H7 (cell line): ENCODE results near the gene TRIP10. TPM values are rescaled to one million over a fixed set of nuclear protein-coding genes. Genes with fewer than 3 reads are reported as not detected.
A peak's percentile ranks its signal among the peaks of the same experiment; 100 is the strongest.
"Not testable (repeated sequence)": the region's sequence is repeated elsewhere in the genome, so short reads cannot be mapped to it uniquely, and the experiment has no call there.

Source experiments
- DNase-seq: peaks from one replicate; pipeline ENCODE4 v3.0.0; 2012
- H3K27me3 ChIP-seq: 2 replicates; pipeline ENCODE4 v1.6.0; 2011; ENCODE audit warnings: mild to moderate bottlenecking, low read length; ENCODE audit not compliant: control insufficient read depth, insufficient read depth
- H3K36me3 ChIP-seq: replicated peaks from 2 replicates; pipeline ENCODE4 v1.5.1; 2011; ENCODE audit warnings: low read length; ENCODE audit not compliant: control insufficient read depth, insufficient read depth
- H3K4me3 ChIP-seq: 2 replicates; pipeline ENCODE4 v1.5.1; 2011; ENCODE audit warnings: low read depth, mild to moderate bottlenecking, control low read depth, low read length, moderate library complexity; ENCODE audit not compliant: insufficient read depth
- total RNA-seq: library from RNA; depleted of rRNA; stranded (reverse); fragments of >200 nt; shearing (Covaris generic); gene quantifications from 2 replicates; pipeline ENCODE4 v1.2.3, GENCODE V29; 2014; rRNA removed

The TRIP10 gene
- total RNA-seq, 1 experiment from 2014 or later, result 92.2 TPM

DNA sequence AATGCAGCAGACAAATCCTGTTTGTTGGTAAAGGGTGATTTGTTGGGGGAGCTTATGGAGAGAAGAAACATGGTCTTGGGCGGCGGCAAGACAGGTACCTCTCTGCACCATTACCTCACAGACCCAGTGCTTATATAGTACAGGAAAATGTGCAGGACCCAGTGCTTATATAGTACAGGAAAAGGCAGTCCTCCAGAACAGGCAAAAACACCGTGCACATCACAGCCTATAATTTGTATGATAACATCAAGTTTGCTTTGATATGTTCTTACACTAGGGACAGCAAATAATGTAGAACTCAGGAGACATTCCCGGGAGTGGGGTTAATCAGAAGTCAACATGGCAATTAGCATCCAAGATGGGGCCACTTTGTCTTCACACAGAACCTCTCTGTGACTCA is 53.9 kb downstream of the TRIP10 start:
- Histone ChIP-seq H3K36me3 (no peaks in the 10 kb centered on the region), H3K4me3 (no peak overlapping the region), H3K27me3 (no peaks in the 10 kb centered on the region)
- DNase-seq, result no peak

DNA sequence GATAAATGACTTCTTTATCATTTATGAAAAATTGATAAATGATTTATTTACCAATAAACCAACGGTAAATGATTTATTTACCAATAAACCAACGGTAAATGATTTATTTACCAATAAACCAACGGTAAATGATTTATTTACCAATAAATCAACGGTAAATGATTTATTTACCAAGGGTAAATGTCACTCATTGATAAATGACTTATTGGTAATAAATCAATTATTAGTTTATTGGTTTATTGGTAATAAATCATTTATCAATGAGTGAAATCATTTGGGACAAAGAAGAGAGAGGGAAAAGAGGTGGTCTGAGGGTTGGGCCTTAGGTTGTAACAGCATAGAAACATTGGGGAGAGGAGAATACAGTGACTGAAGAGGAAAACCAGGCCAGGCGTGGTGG is 54.5 kb downstream of the TRIP10 start:
- no peak for DNase-seq
- no peaks in the 10 kb centered on the region for H3K27me3 ChIP-seq
- H3K36me3 ChIP-seq, result no peaks in the 10 kb centered on the region
- no peak overlapping the region for H3K4me3 ChIP-seq

DNA sequence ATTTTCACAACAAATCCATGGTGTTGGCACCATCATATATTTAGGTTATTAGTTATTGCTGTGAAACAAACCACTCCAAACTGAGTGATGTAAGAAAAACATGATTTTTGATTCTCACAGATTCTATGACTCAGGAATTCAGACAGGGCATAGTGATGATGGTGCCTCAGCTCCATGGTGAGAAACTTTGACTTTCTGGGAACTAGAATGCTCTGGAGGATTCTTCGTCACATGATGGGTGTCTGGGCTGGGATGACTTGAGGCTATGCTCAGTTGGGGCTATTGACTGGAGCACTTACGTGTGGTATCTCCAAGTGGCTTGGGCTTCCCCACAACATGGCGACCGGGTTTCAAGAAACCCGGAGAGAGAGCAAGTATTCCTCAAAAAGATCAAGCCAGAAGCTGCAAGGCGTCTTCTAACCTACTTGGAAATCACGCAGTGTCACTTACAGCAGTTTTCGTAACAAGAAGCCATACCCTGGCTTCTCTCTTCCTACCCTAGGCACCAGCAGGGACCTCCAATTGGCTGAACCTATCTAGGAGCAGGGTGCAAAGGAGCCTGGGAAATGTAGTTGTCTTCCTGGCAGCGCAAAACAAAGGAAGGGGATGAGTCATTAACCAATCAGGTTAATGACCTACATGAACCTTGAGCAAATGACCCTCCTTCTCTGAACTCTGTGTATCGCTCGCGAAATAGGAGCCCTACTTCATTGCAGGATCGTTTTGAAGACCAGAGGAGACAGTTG is 55.4 kb downstream of the TRIP10 start:
- DNase-seq, result peak; percentile 25
- H3K36me3 ChIP-seq, result no peaks in the 10 kb centered on the region
- H3K4me3 ChIP-seq, result no peak overlapping the region
- H3K27me3 ChIP-seq, result no peaks in the 10 kb centered on the region

DNA sequence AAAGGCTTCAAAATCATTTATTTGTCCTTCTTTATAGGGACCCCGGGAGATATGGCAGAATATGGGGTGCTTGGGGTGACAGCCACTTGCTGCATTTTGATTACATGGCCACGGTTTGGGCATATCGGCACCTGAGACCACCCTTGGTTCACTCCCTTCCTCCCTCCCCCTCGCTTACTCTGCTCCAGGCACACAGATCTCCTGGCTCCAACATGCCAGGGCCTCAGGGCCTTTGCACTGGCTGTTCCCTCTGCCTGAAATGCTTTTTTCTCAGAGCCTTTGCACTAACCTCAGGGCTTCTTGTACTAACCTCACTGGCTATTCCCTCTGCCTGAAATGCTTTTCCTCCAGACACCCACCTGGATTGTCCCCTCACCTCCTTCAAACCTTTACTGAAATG is 56.8 kb downstream of the TRIP10 start:
- Histone ChIP-seq H3K36me3 (no peaks in the 10 kb centered on the region), H3K4me3 (no peak overlapping the region), H3K27me3 (no peaks in the 10 kb centered on the region)
- no peak for DNase-seq

DNA sequence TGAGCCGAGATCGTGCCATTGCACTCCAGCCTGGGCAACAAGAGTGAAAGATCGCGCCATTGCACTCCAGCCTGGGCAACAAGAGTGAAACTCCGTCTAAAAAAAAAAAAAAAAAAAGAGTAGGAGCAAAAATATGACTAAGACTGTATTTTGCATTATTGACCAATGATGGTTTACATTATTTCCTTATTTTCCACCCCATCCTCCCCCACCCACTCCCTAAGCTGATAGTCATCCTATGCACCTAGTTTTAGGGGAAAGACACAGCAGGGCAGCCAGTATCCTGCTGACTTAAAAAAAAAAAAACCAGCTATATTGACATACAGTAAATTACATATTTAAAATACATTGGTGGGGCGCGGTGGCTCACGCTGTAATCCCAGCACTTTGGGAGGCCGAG is 58.2 kb downstream of the TRIP10 start:
- no peak for DNase-seq
- no peaks in the 10 kb centered on the region for H3K36me3 ChIP-seq

DNA sequence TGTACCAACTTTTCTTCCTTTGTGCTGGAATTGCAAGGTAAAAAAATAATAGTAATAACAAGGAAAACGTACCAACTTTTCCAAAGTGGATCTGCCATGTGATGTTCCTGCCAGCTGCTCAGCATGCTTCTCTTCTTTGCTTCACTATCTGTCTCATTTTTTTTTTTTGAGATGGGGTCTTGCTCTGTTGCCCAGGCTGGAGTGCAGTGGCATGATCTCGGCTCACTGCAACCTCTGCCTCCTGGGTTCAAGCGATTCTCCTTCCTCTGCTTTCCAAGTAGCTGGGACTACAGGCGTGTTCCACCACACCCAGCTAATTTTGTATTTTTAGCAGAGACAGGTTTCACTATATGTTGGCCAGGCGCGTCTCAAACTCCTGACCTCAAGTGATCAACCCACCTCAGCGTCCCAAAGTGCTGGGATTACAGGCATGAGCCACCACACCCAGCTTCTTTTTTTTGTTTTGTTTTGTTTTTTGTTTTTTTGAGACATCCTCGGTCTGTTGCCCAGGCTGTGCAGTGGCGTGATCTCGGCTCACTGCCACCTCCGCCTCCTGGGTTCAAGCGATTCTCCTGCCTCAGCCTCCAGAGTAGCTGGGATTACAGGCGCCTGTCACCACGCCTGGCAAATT is 60.8 kb downstream of the TRIP10 start:
- not testable (repeated sequence) for H3K4me3 ChIP-seq, H3K27me3 ChIP-seq, DNase-seq, H3K36me3 ChIP-seq

More for the DNA sequence above, 58.2 kb downstream of the TRIP10 start:
- H3K4me3 ChIP-seq, result no peak overlapping the region
- no peaks in the 10 kb centered on the region for H3K27me3 ChIP-seq

DNA sequence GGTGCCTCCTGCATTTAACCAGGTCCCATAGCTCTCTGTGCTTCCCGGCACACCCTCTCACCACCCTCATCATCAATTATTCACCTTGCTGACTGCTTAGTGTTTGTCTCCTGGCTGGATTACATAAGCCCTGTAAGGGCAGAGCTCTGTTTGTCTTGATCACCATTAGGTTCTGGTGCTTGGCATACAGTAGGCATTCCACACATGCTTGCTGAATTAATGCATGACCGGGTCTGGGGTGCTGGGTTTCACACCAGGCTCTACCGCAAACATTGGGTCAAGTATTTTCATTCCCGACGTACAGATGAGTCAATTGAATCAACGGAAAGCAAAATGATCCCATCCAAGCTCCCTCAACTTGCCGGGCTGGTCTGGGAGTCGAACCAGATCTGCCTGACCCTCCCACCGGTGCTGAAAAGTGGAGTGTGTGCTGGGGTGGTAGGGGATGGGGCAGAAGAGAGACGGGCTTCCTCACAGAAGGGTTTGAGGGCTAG is 61.6 kb downstream of the TRIP10 start:
- peak overlapping the region; percentile 23 for H3K4me3 ChIP-seq
- DNase-seq, result no peak

More for the DNA sequence above, 61.6 kb downstream of the TRIP10 start:
- Histone ChIP-seq H3K36me3 (no peaks in the 10 kb centered on the region), H3K27me3 (no peaks in the 10 kb centered on the region)

Other genes starting within 250 kb of the TRIP10 start
- 1.4 and 2.9 TPM in 2 replicates for gene TUBB4A, start 237.4 kb upstream of the TRIP10 start, total RNA-seq
- 1.3 and 2.6 TPM in 2 replicates for gene TNFSF9, start 208.7 kb upstream of the TRIP10 start, total RNA-seq
- 3.6 TPM in 1 of 2 replicates, not detected in the other for gene CD70, start 148.5 kb upstream of the TRIP10 start, total RNA-seq
- 0.14 TPM in 1 of 2 replicates, not detected in the other for gene TNFSF14, start 69.5 kb upstream of the TRIP10 start, total RNA-seq
- gene C3, start 19.0 kb upstream of the TRIP10 start, total RNA-seq, result 13.4 and 20.2 TPM in 2 replicates
- 60.7 and 61.7 TPM in 2 replicates for gene GPR108, start 2.1 kb upstream of the TRIP10 start, total RNA-seq
- gene SH2D3A, start 27.8 kb downstream of the TRIP10 start, total RNA-seq, result 11.7 and 12.8 TPM in 2 replicates
- 9.5 and 13.3 TPM in 2 replicates for gene VAV1, start 33.0 kb downstream of the TRIP10 start, total RNA-seq
- gene ADGRE1, start 147.9 kb downstream of the TRIP10 start, total RNA-seq, result not detected in 2 replicates